GM06990 (cell line): ENCODE measurements around the gene INO80B.

ENCODE experiments used
- DNase-seq: peaks from one replicate; pipeline ENCODE4 v3.0.0-alpha.2; 2011; ENCODE audit not compliant: insufficient read length; ENCODE audit errors: extremely low read depth
- H3K27me3 ChIP-seq: replicated peaks from 2 replicates; pipeline ENCODE4 v1.6.0; 2011; ENCODE audit warnings: low read length; ENCODE audit not compliant: control insufficient read depth, insufficient read depth
- H3K36me3 ChIP-seq: 2 replicates; pipeline ENCODE4 v1.5.1; 2011; ENCODE audit warnings: low read length; ENCODE audit not compliant: control insufficient read depth, insufficient read depth
- H3K4me3 ChIP-seq: replicated peaks from 2 replicates; pipeline ENCODE4 v1.5.1; 2011; ENCODE audit warnings: low read depth, mild to moderate bottlenecking, control low read depth, low read length
- TF ChIP-seq, protein P1 (sequence below): IDR thresholded peaks from 2 replicates; pipeline ENCODE4 v1.5.1; 2011; ENCODE audit warnings: low read length, control low read depth, mild to moderate bottlenecking, inconsistent platforms; ENCODE audit not compliant: insufficient read depth, poor library complexity, severe bottlenecking

Gene INO80B

DNA sequence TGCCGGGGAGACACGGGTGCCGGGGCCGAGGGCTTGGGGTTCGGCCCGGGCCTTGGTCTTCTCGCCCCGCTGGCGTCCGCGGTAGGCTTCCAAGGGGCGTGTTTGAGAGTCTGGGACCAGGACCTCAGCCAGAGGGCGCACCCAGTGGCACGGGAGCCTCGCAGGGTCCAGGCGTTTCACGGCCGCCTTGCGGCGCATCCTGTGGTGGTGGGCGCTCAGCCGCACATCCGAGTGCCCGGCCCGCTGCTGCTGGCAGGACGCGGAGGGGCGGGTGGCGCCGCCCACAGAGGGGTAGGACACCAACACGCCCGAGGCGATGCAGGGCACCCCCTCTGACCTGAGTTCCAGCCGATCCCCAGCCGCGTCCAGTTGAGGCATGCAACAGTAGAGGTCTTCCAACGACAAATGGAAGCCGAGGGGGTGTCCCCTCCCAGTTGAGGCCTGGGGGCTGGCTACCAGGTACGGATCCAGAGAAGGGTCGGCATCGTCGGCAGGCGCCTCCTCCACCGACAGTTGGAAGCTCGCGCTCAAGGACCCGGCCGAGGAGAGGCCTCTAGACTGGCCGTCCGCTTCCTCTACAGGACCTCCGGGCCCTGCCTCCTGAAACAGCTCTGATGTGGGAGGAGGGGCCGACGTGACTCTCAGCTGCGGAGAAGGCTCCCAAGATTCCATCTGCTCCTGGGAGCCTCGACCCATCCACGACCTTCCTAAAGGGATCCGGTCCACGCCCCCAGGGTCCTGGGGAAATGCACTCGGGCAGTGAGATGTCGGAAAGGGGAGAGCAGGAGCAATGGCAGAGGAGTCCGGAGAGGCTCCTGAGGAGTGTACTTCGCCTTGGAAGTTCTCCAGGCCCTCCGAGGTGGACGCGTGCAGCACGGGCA is 39.8 kb upstream of the INO80B start:
- TF ChIP-seq, protein P1, sequence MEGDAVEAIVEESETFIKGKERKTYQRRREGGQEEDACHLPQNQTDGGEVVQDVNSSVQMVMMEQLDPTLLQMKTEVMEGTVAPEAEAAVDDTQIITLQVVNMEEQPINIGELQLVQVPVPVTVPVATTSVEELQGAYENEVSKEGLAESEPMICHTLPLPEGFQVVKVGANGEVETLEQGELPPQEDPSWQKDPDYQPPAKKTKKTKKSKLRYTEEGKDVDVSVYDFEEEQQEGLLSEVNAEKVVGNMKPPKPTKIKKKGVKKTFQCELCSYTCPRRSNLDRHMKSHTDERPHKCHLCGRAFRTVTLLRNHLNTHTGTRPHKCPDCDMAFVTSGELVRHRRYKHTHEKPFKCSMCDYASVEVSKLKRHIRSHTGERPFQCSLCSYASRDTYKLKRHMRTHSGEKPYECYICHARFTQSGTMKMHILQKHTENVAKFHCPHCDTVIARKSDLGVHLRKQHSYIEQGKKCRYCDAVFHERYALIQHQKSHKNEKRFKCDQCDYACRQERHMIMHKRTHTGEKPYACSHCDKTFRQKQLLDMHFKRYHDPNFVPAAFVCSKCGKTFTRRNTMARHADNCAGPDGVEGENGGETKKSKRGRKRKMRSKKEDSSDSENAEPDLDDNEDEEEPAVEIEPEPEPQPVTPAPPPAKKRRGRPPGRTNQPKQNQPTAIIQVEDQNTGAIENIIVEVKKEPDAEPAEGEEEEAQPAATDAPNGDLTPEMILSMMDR, result peak; percentile 17
- H3K36me3 ChIP-seq, result no peaks in the 10 kb centered on the region
- DNase-seq, result peak; percentile 66
- H3K4me3 ChIP-seq, result peak overlapping the region; percentile 44; the same call in 1 of the 2 replicates
- H3K27me3 ChIP-seq, result no peaks in the 10 kb centered on the region

DNA sequence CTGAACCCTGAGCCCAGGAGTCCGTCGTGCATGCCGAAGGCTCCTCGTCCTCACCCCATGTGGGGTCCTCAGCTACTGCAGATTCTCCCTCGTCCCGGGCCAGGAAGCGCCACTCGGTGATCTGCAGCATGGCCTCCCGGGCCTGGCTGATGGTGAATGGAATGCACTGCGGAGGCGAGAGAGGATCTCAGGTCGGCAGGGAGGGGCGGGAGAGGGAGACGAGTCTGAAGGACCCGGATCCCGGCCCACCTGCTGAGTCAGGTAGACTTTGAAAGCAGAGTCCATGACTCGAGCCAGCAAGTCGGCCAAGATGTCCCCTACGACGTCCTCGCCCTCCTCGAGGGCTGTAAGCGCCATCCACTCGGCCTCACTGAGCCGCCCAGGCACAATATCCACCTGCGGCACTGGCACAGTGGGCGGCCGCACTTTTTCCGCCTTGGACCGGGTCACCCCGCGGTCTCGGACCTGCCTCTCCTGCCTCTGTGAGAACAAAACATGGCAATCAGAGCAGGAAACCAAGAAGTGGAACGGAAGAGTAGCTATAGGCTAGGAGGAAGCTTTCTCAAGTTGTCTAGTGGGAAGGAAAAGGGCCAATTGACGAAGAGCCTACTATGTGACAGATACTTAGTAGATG is 39.0 kb upstream of the INO80B start:
- Histone ChIP-seq H3K27me3 (no peaks in the 10 kb centered on the region), H3K36me3 (no peaks in the 10 kb centered on the region), H3K4me3 (peak overlapping the region; percentile 0; the same call in 1 of the 2 replicates)
- DNase-seq, result peak; percentile 51
- TF ChIP-seq, protein P1, result no peak

DNA sequence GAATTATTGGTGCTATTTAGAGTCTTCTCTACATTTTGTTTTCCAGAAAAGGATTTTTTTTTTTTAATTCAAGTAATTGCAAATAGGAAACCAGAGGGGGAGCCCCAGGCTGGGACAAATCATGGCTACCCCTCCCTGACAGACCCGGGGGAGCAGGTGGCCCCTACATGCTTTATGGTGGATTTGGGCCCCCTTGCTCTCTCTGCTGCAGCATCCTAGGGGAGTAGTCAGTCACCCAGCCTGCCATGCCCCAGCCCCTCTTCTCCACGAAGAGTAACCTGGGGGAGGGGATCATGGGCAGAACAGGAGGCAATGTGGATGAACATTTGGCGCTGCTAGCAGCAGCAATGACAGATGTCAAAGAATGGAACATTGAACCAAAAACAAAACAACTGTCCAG is 38.1 kb upstream of the INO80B start:
- no peaks in the 10 kb centered on the region for H3K27me3 ChIP-seq
- no peak overlapping the region for H3K4me3 ChIP-seq
- no peak for DNase-seq
- no peaks in the 10 kb centered on the region for H3K36me3 ChIP-seq
- TF ChIP-seq, protein P1, result no peak

DNA sequence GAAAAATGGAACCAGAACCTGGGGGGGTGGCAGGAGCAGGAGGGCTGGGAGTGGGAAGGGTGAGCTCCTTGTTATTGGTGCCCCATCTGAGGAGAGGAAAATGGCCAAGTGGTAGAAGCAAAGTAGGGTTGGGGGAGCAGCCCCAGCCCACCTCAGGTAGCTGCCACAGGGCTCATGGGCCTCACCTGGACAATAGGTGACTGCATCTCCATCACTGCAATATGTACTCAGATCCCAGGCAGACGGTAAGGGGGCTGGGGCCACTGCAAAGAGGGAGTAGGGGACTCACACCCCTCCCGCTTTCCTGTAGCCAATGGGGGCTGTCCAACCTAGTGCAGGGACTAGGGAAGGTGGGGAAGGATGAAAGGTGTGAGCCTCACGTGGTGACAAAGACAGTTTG is 37.7 kb upstream of the INO80B start:
- no peaks in the 10 kb centered on the region for H3K27me3 ChIP-seq
- TF ChIP-seq, protein P1, result no peak
- no peak for DNase-seq
- H3K36me3 ChIP-seq, result no peaks in the 10 kb centered on the region
- H3K4me3 ChIP-seq, result no peak overlapping the region

DNA sequence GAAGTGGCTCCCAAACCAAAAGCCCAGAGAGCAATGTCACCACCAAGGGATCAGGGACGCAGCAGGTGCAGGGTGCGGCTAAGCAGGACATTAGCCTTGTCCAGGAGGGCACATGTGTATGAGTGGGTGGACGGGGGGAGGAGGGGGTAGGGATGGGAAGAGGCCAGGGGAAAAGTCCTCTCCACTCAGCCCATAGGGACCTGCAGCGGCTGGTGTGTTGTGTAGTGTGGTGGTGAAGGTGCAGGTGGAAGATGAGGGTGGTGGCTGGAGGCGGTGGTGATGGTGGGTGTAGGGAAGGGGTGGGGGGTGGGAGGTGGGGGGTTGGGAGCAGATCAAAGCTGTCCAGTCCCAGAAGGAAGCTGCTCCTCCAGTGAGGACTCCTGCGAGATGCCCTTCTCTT is 37.1 kb upstream of the INO80B start:
- DNase-seq, result no peak
- no peaks in the 10 kb centered on the region for H3K36me3 ChIP-seq
- H3K27me3 ChIP-seq, result no peaks in the 10 kb centered on the region
- H3K4me3 ChIP-seq, result no peak overlapping the region
- TF ChIP-seq, protein P1, result no peak
